SU-DHL-6 (cell line): Measurements from ENCODE around the gene CELSR1.

Experiments
- EZH2phosphoT487 ChIP-seq: fragments of 200-600 bp; sonication (generic), shearing (Covaris generic); conservative IDR thresholded peaks from 2 replicates; pipeline ENCODE4 v1.6.1; 2018; ENCODE audit warnings: mild to moderate bottlenecking, antibody characterized with exemption, low read length, moderate library complexity, mixed read lengths
- TF ChIP-seq, protein P1 (sequence below): fragments of 200-600 bp; sonication (generic); IDR thresholded peaks from one replicate; pipeline ENCODE4 v1.5.1; 2017; ENCODE audit warnings: antibody characterized with exemption, mild to moderate bottlenecking, low read length, moderate library complexity; ENCODE audit not compliant: insufficient read depth, poor library complexity, severe bottlenecking

GRCh38 chr22:46551321-46551720, 13.9 kb upstream of the CELSR1 start:
- TF ChIP-seq, protein P1, sequence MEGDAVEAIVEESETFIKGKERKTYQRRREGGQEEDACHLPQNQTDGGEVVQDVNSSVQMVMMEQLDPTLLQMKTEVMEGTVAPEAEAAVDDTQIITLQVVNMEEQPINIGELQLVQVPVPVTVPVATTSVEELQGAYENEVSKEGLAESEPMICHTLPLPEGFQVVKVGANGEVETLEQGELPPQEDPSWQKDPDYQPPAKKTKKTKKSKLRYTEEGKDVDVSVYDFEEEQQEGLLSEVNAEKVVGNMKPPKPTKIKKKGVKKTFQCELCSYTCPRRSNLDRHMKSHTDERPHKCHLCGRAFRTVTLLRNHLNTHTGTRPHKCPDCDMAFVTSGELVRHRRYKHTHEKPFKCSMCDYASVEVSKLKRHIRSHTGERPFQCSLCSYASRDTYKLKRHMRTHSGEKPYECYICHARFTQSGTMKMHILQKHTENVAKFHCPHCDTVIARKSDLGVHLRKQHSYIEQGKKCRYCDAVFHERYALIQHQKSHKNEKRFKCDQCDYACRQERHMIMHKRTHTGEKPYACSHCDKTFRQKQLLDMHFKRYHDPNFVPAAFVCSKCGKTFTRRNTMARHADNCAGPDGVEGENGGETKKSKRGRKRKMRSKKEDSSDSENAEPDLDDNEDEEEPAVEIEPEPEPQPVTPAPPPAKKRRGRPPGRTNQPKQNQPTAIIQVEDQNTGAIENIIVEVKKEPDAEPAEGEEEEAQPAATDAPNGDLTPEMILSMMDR: no peak
- TF ChIP-seq EZH2phosphoT487: no peak
